Endodermal cell (in vitro differentiated cells): ENCODE measurements around the gene SOHLH1. TPM values are rescaled to one million over a fixed set of nuclear protein-coding genes. Genes with fewer than 3 reads are reported as not detected.
"Not testable (repeated sequence)": the region's sequence is repeated elsewhere in the genome, so short reads cannot be mapped to it uniquely, and the experiment has no call there.

ENCODE experiments used
- DNase-seq: peaks from one replicate; pipeline ENCODE4 v3.0.0-alpha.2; 2017
- H3K27ac ChIP-seq: 2 replicates; pipeline ENCODE4 v1.5.1; 2013; ENCODE audit warnings: mild to moderate bottlenecking, low read depth, low read length, moderate library complexity
- H3K27me3 ChIP-seq: 2 replicates; pipeline ENCODE4 v1.6.1; 2013; ENCODE audit warnings: mild to moderate bottlenecking, low read length, moderate library complexity; ENCODE audit not compliant: insufficient read depth, control insufficient read depth, poor library complexity, severe bottlenecking
- H3K36me3 ChIP-seq: 2 replicates; pipeline ENCODE4 v1.7.0; 2013; ENCODE audit warnings: mild to moderate bottlenecking, low read length, moderate library complexity; ENCODE audit not compliant: control insufficient read depth, insufficient read depth
- H3K4me1 ChIP-seq: one replicate; pipeline ENCODE4 v1.7.0; 2013; ENCODE audit warnings: low read length; ENCODE audit not compliant: control insufficient read depth, insufficient read depth
- H3K4me3 ChIP-seq: 2 replicates; pipeline ENCODE4 v1.5.1; 2013; ENCODE audit warnings: mild to moderate bottlenecking, low read length, moderate library complexity
- H3K9ac ChIP-seq: 2 replicates; pipeline ENCODE4 v1.6.1; 2013; ENCODE audit warnings: mild to moderate bottlenecking, low read length, moderate library complexity; ENCODE audit not compliant: poor library complexity, severe bottlenecking; ENCODE audit errors: extremely low read depth
- H3K9me3 ChIP-seq: 2 replicates; pipeline ENCODE4 v1.6.1; 2013; ENCODE audit warnings: mild to moderate bottlenecking, low read length, moderate library complexity; ENCODE audit not compliant: control insufficient read depth
- H3K27ac Mint-ChIP-seq: 2 replicates; pipeline ENCODE4 v1.8.0; 2020; ENCODE audit warnings: mixed read lengths
- H3K27me3 Mint-ChIP-seq: 2 replicates; pipeline ENCODE4 v1.8.0; 2021; ENCODE audit warnings: mild to moderate bottlenecking, mixed read lengths; ENCODE audit not compliant: insufficient read depth
- H3K36me3 Mint-ChIP-seq: 2 replicates; pipeline ENCODE4 v1.8.0; 2020; ENCODE audit warnings: low read depth, mixed read lengths
- H3K4me1 Mint-ChIP-seq: 2 replicates; pipeline ENCODE4 v1.8.0; 2020; ENCODE audit warnings: mixed read lengths
- H3K4me3 Mint-ChIP-seq: 2 replicates; pipeline ENCODE4 v1.8.0; 2020; ENCODE audit warnings: mild to moderate bottlenecking, moderate library complexity, mixed read lengths
- H3K9me3 Mint-ChIP-seq: 2 replicates; pipeline ENCODE4 v1.8.0; 2020; ENCODE audit warnings: mild to moderate bottlenecking, mixed read lengths
- WGBS, 2 experiments: methylation state at CpG; one replicate each; pipeline versions ENCODE4 v1.1.5 to v1.1.7; 2013; ENCODE audit warnings: missing lambda C conversion rate in 2 of 2, mixed read lengths in 1 of 2; ENCODE audit not compliant: insufficient coverage in 1 of 2, insufficient read length in 1 of 2; 5-methylcytosine and 5-hydroxymethylcytosine counted together
- total RNA-seq, 2 donors: library from RNA; stranded (reverse); fragmentation: NEBNext Ultra II Directional in 1 of 2; extraction: Animal tissue kit (Norgen Biotek cat#: 25700) in 1 of 2; gene quantifications; 2 replicates in 1 of 2; 3 replicates in 1 of 2; pipeline ENCODE4 v1.2.1, GENCODE V29; 2021
- TF ChIP-seq, protein P1 (sequence below): fragments of 200-600 bp; sonication (generic); conservative IDR thresholded peaks from 2 replicates; pipeline ENCODE4 v1.5.0; 2021; ENCODE audit warnings: antibody characterized with exemption, mild to moderate bottlenecking

The SOHLH1 gene
- total RNA-seq, 2 donors from 2014 or later, result not detected

DNA sequence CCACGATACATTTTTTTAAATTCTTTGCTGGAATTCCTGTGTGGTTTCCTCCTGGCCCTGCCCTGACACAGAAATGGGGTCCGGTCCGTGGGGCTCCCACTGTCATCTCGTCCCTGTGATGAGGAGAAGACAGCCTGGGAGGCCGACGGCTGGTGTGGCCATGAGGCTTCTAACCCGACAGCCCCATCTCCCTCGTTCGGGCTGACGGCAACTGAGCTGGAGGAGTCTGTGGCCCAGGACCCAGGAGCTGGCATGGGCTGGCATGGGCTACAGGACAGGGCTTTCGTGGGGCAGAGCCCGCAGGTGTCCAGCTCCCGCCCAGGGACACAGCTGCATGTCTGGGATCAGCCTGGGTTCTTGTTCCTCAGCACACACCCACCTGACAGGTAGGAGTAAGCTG, 22.4 kb downstream of the SOHLH1 start:
- no peak overlapping the region for H3K4me3 ChIP-seq
- Mint-ChIP-seq H3K36me3 (no peaks in the 10 kb centered on the region), H3K4me1 (peaks cover 7% of the 10 kb centered on the region), H3K9me3 (no peaks in the 10 kb centered on the region), H3K27ac (no peak overlapping the region), H3K4me3 (no peak overlapping the region), H3K27me3 (no peaks in the 10 kb centered on the region)
- no peak overlapping the region for H3K27ac ChIP-seq
- no peak for DNase-seq
- no peaks in the 10 kb centered on the region for H3K4me1 ChIP-seq
- no peak overlapping the region for H3K9ac ChIP-seq
- H3K36me3 ChIP-seq, result no peaks in the 10 kb centered on the region
- H3K27me3 ChIP-seq, result no peaks in the 10 kb centered on the region
- TF ChIP-seq, protein P1, sequence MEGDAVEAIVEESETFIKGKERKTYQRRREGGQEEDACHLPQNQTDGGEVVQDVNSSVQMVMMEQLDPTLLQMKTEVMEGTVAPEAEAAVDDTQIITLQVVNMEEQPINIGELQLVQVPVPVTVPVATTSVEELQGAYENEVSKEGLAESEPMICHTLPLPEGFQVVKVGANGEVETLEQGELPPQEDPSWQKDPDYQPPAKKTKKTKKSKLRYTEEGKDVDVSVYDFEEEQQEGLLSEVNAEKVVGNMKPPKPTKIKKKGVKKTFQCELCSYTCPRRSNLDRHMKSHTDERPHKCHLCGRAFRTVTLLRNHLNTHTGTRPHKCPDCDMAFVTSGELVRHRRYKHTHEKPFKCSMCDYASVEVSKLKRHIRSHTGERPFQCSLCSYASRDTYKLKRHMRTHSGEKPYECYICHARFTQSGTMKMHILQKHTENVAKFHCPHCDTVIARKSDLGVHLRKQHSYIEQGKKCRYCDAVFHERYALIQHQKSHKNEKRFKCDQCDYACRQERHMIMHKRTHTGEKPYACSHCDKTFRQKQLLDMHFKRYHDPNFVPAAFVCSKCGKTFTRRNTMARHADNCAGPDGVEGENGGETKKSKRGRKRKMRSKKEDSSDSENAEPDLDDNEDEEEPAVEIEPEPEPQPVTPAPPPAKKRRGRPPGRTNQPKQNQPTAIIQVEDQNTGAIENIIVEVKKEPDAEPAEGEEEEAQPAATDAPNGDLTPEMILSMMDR, result no peak
- H3K9me3 ChIP-seq, result no peaks in the 10 kb centered on the region
- WGBS, 2 experiments, result 91 to 94% methylated on average over 13 of the region's 13 CpGs

DNA sequence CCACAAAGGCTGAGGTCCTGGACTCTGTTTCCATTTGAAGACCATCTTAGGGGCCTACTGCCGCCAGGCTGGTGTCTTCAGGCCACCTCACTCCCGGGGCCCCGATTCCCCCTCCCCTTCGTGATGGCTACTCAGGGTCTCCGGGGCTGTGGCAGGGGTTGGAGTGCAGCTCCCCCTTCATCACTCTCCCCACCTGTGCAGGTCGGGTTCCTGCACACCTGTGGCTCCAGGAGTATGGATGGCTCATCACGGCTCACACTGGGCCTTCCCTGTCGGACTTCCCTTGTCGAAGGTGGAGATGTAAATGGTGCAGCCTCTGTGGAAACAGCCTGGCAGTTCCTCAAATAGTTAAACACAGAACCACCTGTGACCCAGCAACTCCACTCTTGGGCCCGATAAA, 24.3 kb downstream of the SOHLH1 start:
- DNase-seq, result no peak
- peaks cover 1% of the 10 kb centered on the region for H3K4me1 Mint-ChIP-seq
- H3K9me3 Mint-ChIP-seq, result no peaks in the 10 kb centered on the region
- no peaks in the 10 kb centered on the region for H3K27me3 Mint-ChIP-seq
- no peaks in the 10 kb centered on the region for H3K9me3 ChIP-seq
- whole genome bisulfite sequencing, 2 experiments, result 92 to 100% methylated on average over 1 to 10 of the region's 10 CpGs
- no peak overlapping the region for H3K4me3 Mint-ChIP-seq
- no peak overlapping the region for H3K9ac ChIP-seq
- H3K27me3 ChIP-seq, result no peaks in the 10 kb centered on the region
- no peaks in the 10 kb centered on the region for H3K36me3 ChIP-seq
- TF ChIP-seq, protein P1, result no peak
- no peaks in the 10 kb centered on the region for H3K36me3 Mint-ChIP-seq
- peak overlapping the region; percentile 9 for H3K27ac Mint-ChIP-seq
- no peak overlapping the region for H3K4me3 ChIP-seq
- H3K4me1 ChIP-seq, result no peaks in the 10 kb centered on the region
- no peak overlapping the region for H3K27ac ChIP-seq

DNA sequence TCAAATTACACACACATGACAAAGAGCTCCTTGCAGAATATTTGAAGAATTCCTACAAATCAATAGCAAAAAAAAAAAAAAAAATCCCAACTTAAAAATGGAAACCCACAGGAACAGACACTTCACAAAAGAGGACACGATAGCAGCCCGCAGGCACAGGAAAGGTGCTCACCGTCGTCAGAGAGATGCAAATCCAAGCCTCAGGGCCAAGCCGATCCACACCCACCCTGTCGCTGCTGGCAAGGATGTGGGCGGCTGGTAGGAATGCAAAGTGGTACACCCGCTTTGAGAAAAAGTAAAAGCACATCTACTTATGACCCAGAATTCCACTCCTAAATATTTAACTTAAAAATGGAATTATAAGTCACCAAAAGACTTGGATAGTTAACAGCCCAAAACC, 25.3 kb downstream of the SOHLH1 start:
- Histone ChIP-seq H3K27me3 (no peaks in the 10 kb centered on the region), H3K27ac (no peak overlapping the region), H3K9me3 (no peaks in the 10 kb centered on the region), H3K4me1 (no peaks in the 10 kb centered on the region), H3K4me3 (no peak overlapping the region), H3K9ac (no peak overlapping the region), H3K36me3 (no peaks in the 10 kb centered on the region)
- no peaks in the 10 kb centered on the region for H3K27me3 Mint-ChIP-seq
- no peaks in the 10 kb centered on the region for H3K4me1 Mint-ChIP-seq
- 88 to 92% methylated on average over 4 to 8 of the region's 8 CpGs for WGBS, 2 experiments
- no peak overlapping the region for H3K4me3 Mint-ChIP-seq
- no peak for DNase-seq
- H3K36me3 Mint-ChIP-seq, result no peaks in the 10 kb centered on the region
- H3K27ac Mint-ChIP-seq, result no peak overlapping the region
- peaks cover 6% of the 10 kb centered on the region for H3K9me3 Mint-ChIP-seq
- TF ChIP-seq, protein P1, result no peak

DNA sequence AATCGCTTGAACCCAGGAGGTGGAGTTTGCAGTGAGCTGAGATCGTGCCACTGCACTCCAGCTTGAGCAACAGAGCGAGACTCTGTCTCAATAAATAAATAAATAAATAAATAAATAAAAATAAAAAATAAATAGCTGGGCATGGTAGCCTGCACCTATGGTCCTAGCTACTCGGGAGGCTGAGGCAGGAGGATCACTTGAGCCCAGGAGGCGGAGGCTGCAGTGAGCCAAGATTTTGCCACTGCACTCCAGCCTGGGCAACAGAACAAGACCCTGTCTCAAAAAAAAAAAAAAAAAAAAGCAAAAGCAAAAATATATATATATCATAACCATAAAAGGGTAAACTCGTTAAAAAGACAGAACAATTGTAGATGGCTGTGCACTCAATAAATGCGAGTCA, 26.5 kb downstream of the SOHLH1 start:
- H3K36me3 Mint-ChIP-seq, H3K9me3 ChIP-seq, H3K9ac ChIP-seq, H3K27ac ChIP-seq, H3K4me1 Mint-ChIP-seq, H3K27me3 ChIP-seq, DNase-seq, H3K4me3 Mint-ChIP-seq, H3K36me3 ChIP-seq, H3K27ac Mint-ChIP-seq, H3K27me3 Mint-ChIP-seq, H3K4me3 ChIP-seq, H3K4me1 ChIP-seq: not testable (repeated sequence)
- peaks cover 13% of the 10 kb centered on the region for H3K9me3 Mint-ChIP-seq
- WGBS, 2 experiments, result 92 to 100% methylated on average over 1 to 6 of the region's 7 CpGs
